ENCODE data around the gene ACVR1B.

ACVR1B gene

GRCh38 chr12:52006726-52007157 is 55.2 kb downstream of the ACVR1B start, which contains the start of gene TAMALIN:
TSS of gene TAMALIN (plus strand) at chr12:52006946. CDS start at chr12:52007020, 74 bp downstream.
- peak; percentile 22 for DNase-seq

DNA sequence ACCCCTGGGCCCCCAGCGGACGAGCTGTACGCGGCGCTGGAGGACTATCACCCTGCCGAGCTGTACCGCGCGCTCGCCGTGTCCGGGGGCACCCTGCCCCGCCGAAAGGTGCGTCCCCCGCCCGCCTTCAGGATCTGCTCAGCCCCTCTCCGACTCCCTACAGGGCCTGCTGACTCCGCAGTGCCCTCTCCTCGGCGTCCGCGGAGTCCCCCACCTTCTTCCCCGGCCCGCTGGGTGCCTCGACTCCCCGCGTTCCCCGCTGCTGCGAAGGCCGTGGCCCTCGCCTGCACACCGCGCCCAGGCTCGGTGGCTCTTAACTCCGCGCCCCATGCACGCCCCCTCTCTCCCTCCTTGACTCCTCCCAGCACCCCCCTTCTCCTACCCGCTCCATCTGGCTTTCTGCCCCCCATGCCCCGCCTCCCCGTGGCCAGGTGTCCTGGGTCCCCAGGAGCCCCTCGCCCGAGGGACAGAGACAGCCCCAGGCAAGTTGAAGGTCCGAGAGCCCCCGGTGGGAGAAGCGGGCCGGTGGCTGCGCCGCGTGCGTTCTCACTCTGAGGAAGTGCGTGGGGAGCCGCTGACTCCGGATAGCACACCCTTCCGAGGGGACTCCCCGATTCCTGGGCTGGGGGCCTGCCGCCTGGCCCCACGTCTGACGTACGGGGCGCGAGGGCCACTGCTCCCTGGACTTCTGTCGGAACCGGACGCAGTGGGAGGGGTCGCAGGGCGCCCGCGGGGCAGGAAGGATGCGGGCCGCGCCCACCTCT is 55.8 kb downstream of the ACVR1B start:
- DNase-seq = no peak

DNA sequence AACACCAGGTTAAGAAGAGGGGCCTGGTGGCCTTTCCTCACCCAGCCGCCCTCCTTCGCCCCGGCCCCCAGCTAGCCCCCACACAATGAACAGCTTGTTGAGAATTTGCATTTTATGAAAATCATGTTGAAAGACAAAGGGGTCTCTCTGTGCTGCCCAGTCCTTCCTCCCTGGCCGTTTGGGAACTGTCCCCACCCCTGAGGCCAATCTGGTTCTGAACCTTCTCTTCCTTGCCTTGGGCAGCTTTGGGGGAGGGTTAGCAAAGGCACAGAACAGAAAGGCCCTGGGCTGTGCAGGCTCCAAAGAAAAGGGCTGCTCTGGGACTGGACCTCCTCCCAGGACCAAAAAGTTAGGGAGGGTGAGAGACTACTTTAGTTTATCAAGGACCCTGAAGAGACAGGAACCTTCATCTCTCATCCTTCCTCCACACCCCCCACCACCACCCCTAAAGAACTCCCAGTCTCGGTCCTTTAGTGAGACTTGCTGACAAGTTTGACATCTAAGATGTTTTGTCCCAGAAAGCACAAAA is 56.5 kb downstream of the ACVR1B start:
- DNase-seq = no peak

DNA sequence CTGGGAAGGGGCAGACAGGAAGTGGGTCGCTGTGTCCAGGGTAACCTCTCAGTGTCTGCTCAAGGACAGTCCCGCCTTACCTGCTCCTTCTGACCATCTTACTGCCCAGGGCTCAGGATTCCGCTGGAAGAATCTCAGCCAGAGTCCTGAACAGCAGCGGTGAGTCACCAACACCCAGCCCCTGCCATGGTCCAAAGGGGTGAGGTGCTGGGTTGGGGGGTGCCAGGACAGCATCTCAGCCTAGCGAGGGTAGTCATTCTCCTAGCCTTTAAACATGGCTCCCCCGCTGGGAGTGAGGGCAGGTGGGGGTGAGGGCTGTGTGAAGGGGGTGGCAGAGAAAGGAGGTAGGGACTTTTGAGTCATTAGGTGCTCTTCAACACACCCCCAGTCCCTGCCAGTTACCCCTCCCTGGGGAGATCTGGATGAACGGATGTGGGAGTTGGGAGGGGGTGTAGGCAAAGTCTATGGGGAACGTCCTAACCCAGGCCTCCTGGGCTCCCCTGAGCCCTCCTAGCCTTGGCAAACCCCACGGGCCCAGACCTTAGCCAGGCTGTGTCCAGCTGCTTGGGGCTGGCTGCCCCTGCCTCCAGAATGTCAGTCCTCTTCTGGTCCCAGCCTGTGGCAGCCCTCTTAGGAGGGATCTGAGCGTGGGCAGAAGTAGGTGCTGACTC is 57.7 kb downstream of the ACVR1B start:
- DNase-seq = no peak

DNA sequence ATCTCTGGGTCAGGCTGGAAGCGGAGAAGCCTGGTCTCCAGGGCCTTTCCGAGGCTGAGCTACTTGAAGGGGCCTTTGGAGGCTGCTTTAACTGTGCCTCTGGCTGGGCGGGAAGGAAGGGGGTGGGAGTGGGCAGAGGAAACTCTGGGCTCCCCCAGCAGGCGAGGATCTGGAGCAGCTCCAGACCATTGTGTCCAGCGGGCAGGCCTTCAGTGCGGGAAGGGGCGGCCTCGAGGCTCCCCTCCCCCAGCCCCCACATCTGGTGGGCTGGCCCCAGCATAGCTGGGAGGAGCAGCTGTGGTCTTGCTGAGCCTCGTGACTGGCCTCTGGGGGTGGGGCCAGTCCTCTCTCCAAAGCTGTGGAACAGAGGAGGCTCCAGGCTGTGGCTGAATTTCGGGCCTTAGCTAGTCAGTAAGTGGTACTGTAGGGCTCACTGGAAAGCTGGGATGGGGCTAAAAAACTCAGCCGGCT is 58.7 kb downstream of the ACVR1B start:
- DNase-seq = no peak

GRCh38 chr12:52010692-52011601 is 59.4 kb downstream of the ACVR1B start:
- DNase-seq = no peak

DNA sequence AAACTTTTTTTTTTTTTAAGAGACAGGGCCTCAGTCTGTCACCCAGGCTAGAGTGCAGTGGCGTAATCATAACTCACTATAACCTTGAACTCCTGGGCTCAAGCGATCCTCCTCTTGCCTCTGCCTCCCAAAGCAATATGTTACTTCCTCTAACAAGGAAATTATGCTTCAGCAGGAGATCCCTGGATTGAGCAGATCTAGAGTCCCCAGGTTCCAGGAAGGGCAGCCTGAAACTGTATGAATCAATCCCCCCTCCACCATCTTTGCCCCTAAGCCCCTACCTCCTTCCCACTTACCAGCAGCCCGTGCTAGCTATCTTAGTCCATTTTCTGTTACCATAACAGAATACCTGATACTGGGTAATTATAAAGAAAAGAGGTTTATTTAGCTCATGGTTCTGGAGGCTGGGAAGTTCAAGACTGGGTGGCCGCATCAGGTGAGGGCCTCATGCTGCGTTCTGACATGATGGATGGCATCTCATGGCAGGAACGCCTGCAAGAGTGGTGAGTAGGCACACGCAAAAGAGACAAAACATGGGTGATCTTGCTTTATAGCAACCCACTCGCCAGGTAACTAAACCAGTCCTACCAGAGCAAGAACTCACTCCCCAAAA is 60.2 kb downstream of the ACVR1B start:
- DNase-seq = no peak

DNA sequence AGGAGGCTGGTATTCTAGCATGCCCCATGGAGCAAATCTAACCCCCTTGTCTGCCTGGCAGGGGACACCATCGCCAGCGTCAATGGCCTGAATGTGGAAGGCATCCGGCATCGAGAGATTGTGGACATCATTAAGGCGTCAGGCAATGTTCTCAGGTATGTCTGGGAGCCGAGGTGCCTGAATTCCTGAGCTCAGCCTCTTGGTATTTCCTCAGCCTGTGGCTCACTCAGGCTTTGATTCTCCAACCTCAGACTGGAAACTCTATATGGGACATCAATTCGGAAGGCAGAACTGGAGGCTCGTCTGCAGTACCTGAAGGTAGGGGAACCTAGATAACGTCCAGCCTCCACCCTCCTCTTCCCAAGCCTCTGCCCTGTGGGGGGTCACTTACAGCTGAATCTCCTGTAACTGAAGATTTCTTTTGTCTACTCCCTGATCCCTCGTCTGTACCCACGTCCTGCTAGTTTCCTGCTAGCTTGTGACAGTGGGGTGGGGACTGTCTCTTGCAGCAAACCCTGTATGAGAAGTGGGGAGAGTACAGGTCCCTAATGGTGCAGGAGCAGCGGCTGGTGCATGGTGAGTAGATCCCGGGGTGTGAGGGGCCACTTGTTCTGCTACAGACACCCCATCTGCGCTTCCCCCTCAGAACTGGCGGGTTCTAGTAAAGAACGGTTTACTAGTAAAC is 62.3 kb downstream of the ACVR1B start:
- no peak for DNase-seq

DNA sequence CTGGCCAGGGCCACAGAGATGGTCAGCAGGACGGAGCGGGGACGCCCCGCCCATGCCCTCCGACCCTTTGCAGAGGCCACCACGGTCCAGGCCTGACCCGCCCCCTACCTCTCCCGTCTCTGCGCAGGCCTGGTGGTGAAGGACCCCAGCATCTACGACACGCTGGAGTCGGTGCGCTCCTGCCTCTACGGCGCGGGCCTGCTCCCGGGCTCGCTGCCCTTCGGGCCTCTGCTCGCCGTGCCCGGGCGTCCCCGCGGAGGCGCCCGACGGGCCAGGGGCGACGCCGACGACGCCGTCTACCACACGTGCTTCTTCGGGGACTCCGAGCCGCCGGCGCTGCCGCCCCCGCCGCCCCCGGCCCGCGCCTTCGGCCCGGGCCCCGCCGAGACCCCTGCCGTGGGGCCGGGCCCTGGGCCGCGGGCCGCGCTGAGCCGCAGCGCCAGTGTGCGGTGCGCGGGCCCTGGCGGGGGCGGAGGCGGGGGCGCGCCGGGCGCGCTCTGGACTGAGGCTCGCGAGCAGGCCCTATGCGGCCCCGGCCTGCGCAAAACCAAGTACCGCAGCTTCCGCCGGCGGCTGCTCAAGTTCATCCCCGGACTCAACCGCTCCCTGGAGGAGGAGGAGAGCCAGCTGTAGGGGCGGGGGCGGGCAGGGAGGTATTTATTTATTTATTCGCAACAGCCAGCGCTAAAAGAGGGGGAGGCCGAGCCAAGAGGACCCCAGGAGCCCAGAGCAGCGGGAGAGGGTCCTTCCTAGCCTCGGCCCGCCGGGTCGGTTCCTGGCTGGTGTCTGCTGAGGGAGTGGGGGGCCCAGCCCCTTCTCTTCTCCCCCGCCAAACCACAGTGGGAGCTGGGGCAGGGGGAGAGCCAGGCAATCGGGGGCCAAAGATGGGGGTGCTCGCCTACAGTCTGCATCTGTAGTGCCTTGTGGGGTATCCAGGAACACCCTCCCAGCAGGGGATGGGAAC is 63.4 kb downstream of the ACVR1B start:
- DNase-seq = no peak

- DNase-seq = no peak
Measured at GRCh38 chr12:52015532-52016041, 64.1 kb downstream of the ACVR1B start.

GRCh38 chr12:52018433-52019112 is 67.1 kb downstream of the ACVR1B start:
- DNase-seq = no peak

DNA sequence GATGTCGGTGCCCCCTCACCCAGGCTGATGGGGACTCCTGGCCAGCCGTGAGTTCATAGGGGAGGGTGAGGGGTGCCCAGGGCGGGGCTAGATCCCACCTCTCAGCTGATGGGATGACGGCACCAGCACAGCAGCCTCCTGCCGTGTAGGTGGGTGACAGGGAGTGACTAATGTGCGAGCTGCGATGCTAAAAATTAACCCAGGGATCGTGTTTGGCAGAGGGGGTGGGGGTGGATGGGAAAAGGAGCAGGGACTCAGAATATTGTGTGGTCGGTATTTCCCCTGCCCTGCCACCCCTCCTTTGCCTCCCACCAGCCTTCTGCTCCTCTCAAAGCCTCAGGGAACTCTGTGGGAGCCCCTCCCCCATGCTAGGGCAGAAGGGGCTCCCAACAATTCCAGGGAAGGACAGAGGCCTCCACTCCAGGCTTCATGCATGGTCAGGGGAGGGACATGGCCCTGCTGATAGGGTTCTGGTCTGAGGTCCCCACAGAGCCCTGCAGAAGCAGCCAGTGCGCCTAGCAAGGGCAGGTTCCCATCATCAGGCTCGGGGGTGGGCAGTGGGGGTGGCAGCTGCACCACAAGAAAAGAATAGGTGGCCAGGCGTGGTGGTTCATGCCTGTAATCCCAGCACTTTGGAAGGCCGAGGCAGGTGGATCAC is 67.7 kb downstream of the ACVR1B start:
- DNase-seq = no peak

DNA sequence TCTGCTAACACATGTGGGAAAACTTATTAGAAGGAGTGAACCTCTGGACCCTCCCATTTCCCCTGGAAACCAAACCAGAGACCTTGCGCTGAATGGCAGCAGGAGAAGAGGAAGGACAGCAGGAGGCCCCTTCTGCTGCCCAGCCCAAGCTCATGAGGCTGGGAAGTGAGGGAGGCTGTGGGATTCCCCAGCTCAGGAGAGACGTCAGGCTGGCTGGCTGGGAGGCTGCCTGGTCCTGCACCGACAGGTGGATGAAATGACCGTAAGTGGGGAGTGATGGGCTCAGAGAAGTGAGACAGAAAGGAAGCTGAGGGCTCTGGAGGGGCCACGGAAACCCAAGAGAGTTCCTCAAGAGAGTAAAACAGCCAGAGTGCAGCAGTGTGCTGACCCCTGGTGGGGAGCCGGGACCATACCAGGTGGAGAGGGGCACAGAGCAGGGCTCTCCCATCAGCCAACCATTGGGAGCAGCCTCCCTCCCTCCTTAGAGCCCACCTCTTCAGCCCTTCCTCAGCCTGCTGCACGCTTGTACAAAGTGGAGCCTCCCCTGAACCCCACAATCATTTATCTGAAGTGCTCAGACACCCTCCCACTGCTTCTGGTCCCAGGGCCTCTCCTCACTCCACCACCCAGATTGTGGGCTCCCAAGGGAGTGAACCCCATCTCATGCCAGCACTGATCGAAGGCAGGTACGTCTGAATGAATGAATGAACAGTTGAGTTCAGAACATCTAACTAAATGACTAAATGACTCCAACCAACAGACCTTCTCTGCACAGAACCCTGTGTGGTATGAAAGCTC is 69.2 kb downstream of the ACVR1B start:
- no peak for DNase-seq

DNA sequence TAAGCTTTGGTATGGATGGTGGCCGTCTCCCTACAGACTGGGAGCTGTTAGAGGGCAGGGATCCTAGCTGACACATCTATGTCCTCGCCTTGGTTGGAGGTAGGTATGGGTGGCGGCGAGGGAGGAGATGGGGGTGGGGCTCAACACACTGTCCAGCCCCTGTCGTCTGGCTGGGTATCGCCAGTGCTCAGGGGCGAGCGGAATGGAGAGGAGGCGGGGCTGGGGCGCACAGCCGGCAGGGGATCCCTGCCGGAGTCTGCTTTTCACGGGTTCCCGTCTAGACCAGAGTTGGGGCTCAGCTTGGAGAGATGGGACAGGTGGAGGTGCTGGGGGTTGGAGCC is 71.3 kb downstream of the ACVR1B start:
- DNase-seq = no peak

DNA sequence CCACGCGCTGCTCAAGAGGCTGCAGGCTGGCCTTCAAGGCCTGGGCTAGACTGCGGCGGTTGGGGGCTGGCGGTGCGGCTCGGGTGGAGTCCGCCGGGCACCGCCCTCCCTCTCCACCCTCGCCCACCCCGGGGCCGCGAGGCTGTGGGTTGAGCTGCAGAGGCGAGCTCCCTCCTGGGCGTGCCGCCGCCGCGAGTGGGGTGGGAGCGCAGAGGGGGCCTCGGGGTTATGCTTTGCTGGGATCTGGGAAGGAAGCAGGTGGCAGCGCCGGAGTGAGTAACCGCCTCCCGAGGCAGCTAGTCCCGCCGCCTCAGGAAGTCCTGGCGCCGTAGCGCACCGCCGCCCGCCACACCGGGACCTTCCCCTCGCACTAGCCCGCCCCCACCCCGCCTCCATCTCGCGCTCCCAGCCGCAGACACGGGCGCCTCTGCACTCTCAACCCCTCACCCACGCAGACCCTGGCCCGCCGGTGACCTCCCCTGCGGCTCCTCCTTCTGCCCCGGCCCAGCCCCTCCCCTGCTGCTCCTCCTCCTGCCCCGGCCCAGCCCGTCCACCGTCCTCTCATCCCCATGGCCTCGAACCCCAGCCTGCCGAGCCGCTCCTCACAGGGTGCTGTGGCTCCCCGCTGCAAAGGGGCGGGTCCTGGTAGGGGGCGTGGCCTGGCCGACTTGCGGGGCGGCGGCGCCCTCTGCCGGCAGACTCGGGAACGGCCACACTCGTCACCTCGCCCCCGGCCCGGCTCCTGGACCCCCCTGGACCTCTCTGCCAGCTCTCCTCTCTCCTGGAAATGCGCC is 71.9 kb downstream of the ACVR1B start:
- DNase-seq = peak; percentile 22

GRCh38 chr12:52023976-52024688 is 72.6 kb downstream of the ACVR1B start:
- no peak for DNase-seq

- no peak for DNase-seq
Measured at GRCh38 chr12:52024845-52025230, 73.3 kb downstream of the ACVR1B start.
